SK-N-SH (cell line): ENCODE data around the gene XXYLT1. TPM values are rescaled to one million over a fixed set of nuclear protein-coding genes. Genes with fewer than 3 reads are reported as not detected.

ENCODE experiments used
- CTCF ChIA-PET: fragments of 300-600, 350-600 bp; formaldehyde crosslinking; extraction: SDS; loops from one replicate; lab custom pipeline; 2021; lab: Yijun Ruan, JAX
- POLR2A ChIA-PET: fragments of 350-600 bp; sonication (Branson Sonifier 250); formaldehyde crosslinking; extraction: SDS; loops from one replicate; lab custom pipeline; 2020; ENCODE audit warnings: antibody characterized with exemption, inconsistent platforms; lab: Yijun Ruan, JAX
- DNase-seq: peaks from one replicate; pipeline ENCODE4 v3.0.0; 2012
- H2AFZ ChIP-seq: fragments of 200-600 bp; sonication (generic); 2 replicates; pipeline ENCODE4 v1.8.1; 2016; ENCODE audit warnings: antibody characterized with exemption, mild to moderate bottlenecking, low read depth
- H3F3A ChIP-seq: fragments of 200-600 bp; sonication (generic); replicated peaks from 2 replicates; pipeline ENCODE3; 2016; ENCODE audit warnings: antibody characterized with exemption, mild to moderate bottlenecking; ENCODE audit not compliant: insufficient read depth
- H3K27ac ChIP-seq, 2 experiments: fragments of 200-500 bp in 1 of 2; fragments of 200-600 bp in 1 of 2; sonication (Bioruptor generic) in 1 of 2; sonication (generic), shearing (Covaris generic) in 1 of 2; 2 replicates each; pipeline versions ENCODE4 v1.5.1 to v1.6.1; 2014 to 2016; ENCODE audit warnings: low read depth in 2 of 2, inconsistent platforms in 1 of 2, low read length in 1 of 2, mild to moderate bottlenecking in 1 of 2, mixed read lengths in 1 of 2
- H3K27me3 ChIP-seq: fragments of 200-600 bp; sonication (generic), shearing (Covaris generic); 2 replicates; pipeline ENCODE4 v1.6.1; 2016; ENCODE audit warnings: mixed run types; ENCODE audit not compliant: insufficient read depth
- H3K36me3 ChIP-seq, 2 experiments: fragments of 200-500 bp in 1 of 2; fragments of 200-600 bp in 1 of 2; sonication (Bioruptor generic) in 1 of 2; sonication (generic) in 1 of 2; replicated peaks in 1 of 2; 2 replicates each; pipeline versions ENCODE3 to v1.5.1; 2014 to 2016; ENCODE audit warnings: low read length in 1 of 2, mild to moderate bottlenecking in 1 of 2; ENCODE audit not compliant: insufficient read depth in 2 of 2, control insufficient read depth in 1 of 2
- H3K4me1 ChIP-seq, 2 experiments: fragments of 200-500 bp in 1 of 2; fragments of 200-600 bp in 1 of 2; sonication (Bioruptor generic) in 1 of 2; sonication (generic), shearing (Covaris generic) in 1 of 2; 2 replicates each; pipeline versions ENCODE4 v1.5.1 to v1.6.1; 2014 to 2016; ENCODE audit warnings: low read depth in 1 of 2, low read length in 1 of 2, mixed run types in 1 of 2; ENCODE audit not compliant: insufficient read depth in 2 of 2, control insufficient read depth in 1 of 2
- H3K4me2 ChIP-seq: fragments of 200-600 bp; sonication (generic), shearing (Covaris generic); 2 replicates; pipeline ENCODE4 v1.6.1; 2017; ENCODE audit warnings: mixed run types
- H3K4me3 ChIP-seq, 2 experiments: fragments of 200-500 bp in 1 of 2; fragments of 200-600 bp in 1 of 2; sonication (Bioruptor generic) in 1 of 2; sonication (generic), shearing (Covaris generic) in 1 of 2; 2 replicates each; pipeline versions ENCODE4 v1.5.1 to v1.8.1; 2014 to 2016; ENCODE audit warnings: low read depth in 2 of 2, inconsistent platforms in 1 of 2, low read length in 1 of 2, mild to moderate bottlenecking in 1 of 2, mixed read lengths in 1 of 2, moderate library complexity in 1 of 2
- H3K79me2 ChIP-seq: fragments of 200-600 bp; sonication (generic); 2 replicates; pipeline ENCODE4 v1.8.1; 2017; ENCODE audit warnings: mild to moderate bottlenecking; ENCODE audit not compliant: insufficient read depth
- H3K9ac ChIP-seq: fragments of 200-600 bp; sonication (generic); 2 replicates; pipeline ENCODE4 v1.6.1; 2017; ENCODE audit warnings: mixed run types
- H3K9me2 ChIP-seq: fragments of 200-600 bp; sonication (generic); 2 replicates; pipeline ENCODE4 v1.6.1; 2017; ENCODE audit warnings: mixed run types
- H3K9me3 ChIP-seq: fragments of 200-600 bp; sonication (generic); 2 replicates; pipeline ENCODE4 v1.6.1; 2017; ENCODE audit warnings: mixed run types, mild to moderate bottlenecking, moderate library complexity
- H4K20me1 ChIP-seq: fragments of 200-600 bp; sonication (generic); 2 replicates; pipeline ENCODE4 v1.6.1; 2017; ENCODE audit warnings: mild to moderate bottlenecking, mixed run types; ENCODE audit not compliant: insufficient read depth
- CTCF ChIP-seq: fragments of 200-600 bp; sonication (generic); IDR thresholded peaks from 2 replicates; pipeline ENCODE4 v1.6.1; 2017; ENCODE audit warnings: antibody characterized with exemption, mild to moderate bottlenecking, moderate library complexity
- ELF1 ChIP-seq: IDR thresholded peaks from 2 replicates; pipeline ENCODE4 v1.4.0; 2012
- EP300 ChIP-seq, 2 experiments: IDR thresholded peaks; 2 replicates each; pipeline versions ENCODE4 v1.4.0 to v1.6.1; 2012; ENCODE audit warnings: borderline replicate concordance in 1 of 2, low read depth in 1 of 2, low read length in 1 of 2
- EZH2phosphoT487 ChIP-seq: fragments of 200-600 bp; sonication (generic); IDR thresholded peaks from 2 replicates; pipeline ENCODE4 v1.6.1; 2017; ENCODE audit warnings: low read depth, mixed run types, mild to moderate bottlenecking, antibody characterized with exemption, moderate library complexity, borderline replicate concordance
- MEF2A ChIP-seq: IDR thresholded peaks from 2 replicates; pipeline ENCODE4 v1.4.0; 2012; ENCODE audit warnings: low read depth, borderline replicate concordance
- NFIC ChIP-seq: IDR thresholded peaks from 2 replicates; pipeline ENCODE4 v1.4.0; 2012; ENCODE audit warnings: borderline replicate concordance
- NRF1 ChIP-seq: IDR thresholded peaks from 2 replicates; pipeline ENCODE4 v1.6.1; 2012; ENCODE audit warnings: low read depth, mild to moderate bottlenecking, low read length
- POLR2AphosphoS5 ChIP-seq: IDR thresholded peaks from 2 replicates; pipeline ENCODE4 v1.6.1; 2012; ENCODE audit warnings: low read depth, low read length
- RCOR1 ChIP-seq: fragments of 150-350 bp; IDR thresholded peaks from 2 replicates; pipeline ENCODE4 v1.6.1; 2017; ENCODE audit warnings: antibody characterized with exemption, low read length
- REST ChIP-seq: IDR thresholded peaks from 2 replicates; pipeline ENCODE4 v1.6.1; 2012; ENCODE audit warnings: mild to moderate bottlenecking, low read depth, low read length, moderate library complexity
- TAF1 ChIP-seq: IDR thresholded peaks from 2 replicates; pipeline ENCODE4 v1.6.1; 2012; ENCODE audit warnings: low read depth, mild to moderate bottlenecking, low read length, moderate library complexity, borderline replicate concordance
- TCF12 ChIP-seq: IDR thresholded peaks from 2 replicates; pipeline ENCODE4 v1.4.0; 2012
- USF2 ChIP-seq: fragments of 150-350 bp; IDR thresholded peaks from 2 replicates; pipeline ENCODE4 v1.6.1; 2017; ENCODE audit warnings: antibody characterized with exemption, low read length, low read depth, borderline replicate concordance
- YY1 ChIP-seq: IDR thresholded peaks from 2 replicates; pipeline ENCODE4 v1.4.0; 2012; ENCODE audit warnings: low read depth, mild to moderate bottlenecking
- WGBS: methylation state at CpG from one replicate; pipeline ENCODE4 v1.1.6; 2017; ENCODE audit warnings: low lambda C conversion rate; 5-methylcytosine and 5-hydroxymethylcytosine counted together
- polyA plus RNA-seq, 3 experiments: library from polyadenylated mRNA; depleted of rRNA; stranded (reverse); fragments of >200 nt; gene quantifications; 2 replicates each; pipeline ENCODE4 v1.2.3, GENCODE V29; 2012

XXYLT1 gene
- polyA plus RNA-seq, 1 of the 3 experiments (the other 2 are of a cell fraction) = 22.6 TPM

- Histone ChIP-seq H3K27me3 (no peaks in the 10 kb centered on the region), H3F3A (peaks cover 35% of the 10 kb centered on the region), H3K36me3 (no peaks in the 10 kb centered on the region)
- TF ChIP-seq EP300 (IDR thresholded peaks at IDR 0.05; ENCODE audit: borderline replicate concordance in 1 of 2, low read depth in 1 of 2, low read length in 1 of 2) (no peak), TCF12 (no peak), ELF1 (no peak), POLR2AphosphoS5 (no peak), EZH2phosphoT487 (no peak), REST (no peak), NFIC (no peak), RCOR1 (no peak), NRF1 (no peak), MEF2A (no peak), YY1 (no peak), USF2 (no peak), TAF1 (no peak), CTCF (no peak)
- TF ChIP-seq, all 33 proteins: peak for 0
- Histone ChIP-seq H3K4me2 (no peak overlapping the region), H3K4me3 (no peak overlapping the region), H3K27ac (no peak overlapping the region; a peak in 1 of 4 replicates), H3K9me3 (no peaks in the 10 kb centered on the region), H3K9ac (no peak overlapping the region), H3K4me1 (peaks cover 42 to 55% of the 10 kb centered on the region in 2 experiments), H3K9me2 (no peaks in the 10 kb centered on the region), H3K79me2 (peaks cover 45% of the 10 kb centered on the region), H2AFZ (no peak overlapping the region), H4K20me1 (no peaks in the 10 kb centered on the region)
- CTCF ChIA-PET = interaction anchor here (2.1 kb wide), 1 partner anchor 17 kb away, joined by 6 read pairs; no protein-coding TSS in a partner anchor
- 100% methylated on average over 3 of the region's 9 CpGs for WGBS
- DNase-seq = no peak
- POLR2A ChIA-PET = no interaction called here
Observed at GRCh38 chr3:195207056-195207455, 63.9 kb downstream of the XXYLT1 start.
